ENCODE data around the gene TRPT1. TPM values are rescaled to one million over a fixed set of nuclear protein-coding genes. Genes with fewer than 3 reads are reported as not detected.

The TRPT1 gene
- total RNA-seq, 2 donors from 2014 or later = 45.6 to 60.4 TPM

GRCh38 chr11:64231546-64231945 is 5.6 kb upstream of the TRPT1 start:
- no peak overlapping the region for H3K27ac ChIP-seq (ENCODE audit: low read depth, low read length)

GRCh38 chr11:64230985-64231365 is 5.0 kb upstream of the TRPT1 start:
- H3K4me1 ChIP-seq (ENCODE audit: control insufficient read depth, insufficient read depth, low read length) = peaks cover 4% of the 10 kb centered on the region
- peak overlapping the region; percentile 81 for H3K27ac Mint-ChIP-seq
- H3K9ac ChIP-seq (ENCODE audit: extremely low read depth, low read length, poor library complexity, severe bottlenecking) = peak overlapping the region; percentile 49
- peaks cover 6% of the 10 kb centered on the region for H3K27me3 Mint-ChIP-seq (ENCODE audit: insufficient read depth)
- H3K36me3 ChIP-seq (ENCODE audit: control insufficient read depth, insufficient read depth, low read length) = no peaks in the 10 kb centered on the region
- H3K36me3 Mint-ChIP-seq (ENCODE audit: low read depth) = no peaks in the 10 kb centered on the region
- no peaks in the 10 kb centered on the region for H3K9me3 Mint-ChIP-seq
- no peak overlapping the region for H3K27ac ChIP-seq (ENCODE audit: low read depth, low read length)
- peak overlapping the region; percentile 72 for H3K4me3 Mint-ChIP-seq
- H3K9me3 ChIP-seq (ENCODE audit: control insufficient read depth, low read length) = no peaks in the 10 kb centered on the region
- no peaks in the 10 kb centered on the region for H3K27me3 ChIP-seq (ENCODE audit: control insufficient read depth, insufficient read depth, low read length, poor library complexity, severe bottlenecking)
- peak overlapping the region; percentile 85 for H3K4me3 ChIP-seq (ENCODE audit: low read length)
- peaks cover 13% of the 10 kb centered on the region for H3K4me1 Mint-ChIP-seq
- 8 to 17% methylated on average over 3 to 8 of the region's 8 CpGs for WGBS, 2 experiments (ENCODE audit: insufficient coverage in 1 of 2, insufficient read length in 1 of 2)
- no peak for TF ChIP-seq CTCF (conservative IDR thresholded peaks at IDR 0.05)
- no peak for DNase-seq

More at GRCh38 chr11:64231546-64231945, 5.6 kb upstream of the TRPT1 start:
- no peaks in the 10 kb centered on the region for H3K36me3 ChIP-seq (ENCODE audit: control insufficient read depth, insufficient read depth, low read length)
- peaks cover 4% of the 10 kb centered on the region for H3K4me1 ChIP-seq (ENCODE audit: control insufficient read depth, insufficient read depth, low read length)
- WGBS, 2 experiments (ENCODE audit: insufficient coverage in 1 of 2, insufficient read length in 1 of 2) = 92 to 94% methylated on average over 7 of the region's 7 CpGs
- H3K9me3 ChIP-seq (ENCODE audit: control insufficient read depth, low read length) = no peaks in the 10 kb centered on the region
- peaks cover 13% of the 10 kb centered on the region for H3K4me1 Mint-ChIP-seq
- DNase-seq = no peak
- no peaks in the 10 kb centered on the region for H3K27me3 ChIP-seq (ENCODE audit: control insufficient read depth, insufficient read depth, low read length, poor library complexity, severe bottlenecking)
- no peaks in the 10 kb centered on the region for H3K9me3 Mint-ChIP-seq
- no peak for TF ChIP-seq CTCF (conservative IDR thresholded peaks at IDR 0.05)
- peak overlapping the region; percentile 85 for H3K4me3 ChIP-seq (ENCODE audit: low read length)
- H3K4me3 Mint-ChIP-seq = peak overlapping the region; percentile 72
- H3K36me3 Mint-ChIP-seq (ENCODE audit: low read depth) = no peaks in the 10 kb centered on the region
- peaks cover 6% of the 10 kb centered on the region for H3K27me3 Mint-ChIP-seq (ENCODE audit: insufficient read depth)
- no peak overlapping the region for H3K9ac ChIP-seq (ENCODE audit: extremely low read depth, low read length, poor library complexity, severe bottlenecking)
- no peak overlapping the region for H3K27ac Mint-ChIP-seq

- no peak for TF ChIP-seq CTCF (conservative IDR thresholded peaks at IDR 0.05)
- Mint-ChIP-seq H3K27ac (peak within 1 kb of the TSS; percentile 81), H3K36me3 (ENCODE audit: low read depth) (no peaks in the 10 kb centered on the region), H3K4me3 (peak within 1 kb of the TSS; percentile 72), H3K9me3 (no peaks in the 10 kb centered on the region), H3K4me1 (peaks cover 13% of the 10 kb centered on the region), H3K27me3 (ENCODE audit: insufficient read depth) (peaks cover 6% of the 10 kb centered on the region)
- peak within 1 kb of the TSS; percentile 74 for H3K27ac ChIP-seq (ENCODE audit: low read depth, low read length)
- no peaks in the 10 kb centered on the region for H3K36me3 ChIP-seq (ENCODE audit: control insufficient read depth, insufficient read depth, low read length)
- no peaks in the 10 kb centered on the region for H3K27me3 ChIP-seq (ENCODE audit: control insufficient read depth, insufficient read depth, low read length, poor library complexity, severe bottlenecking)
- peaks cover 4% of the 10 kb centered on the region for H3K4me1 ChIP-seq (ENCODE audit: control insufficient read depth, insufficient read depth, low read length)
- peak within 1 kb of the TSS; percentile 49 for H3K9ac ChIP-seq (ENCODE audit: extremely low read depth, low read length, poor library complexity, severe bottlenecking)
- 0 to 1% methylated on average over 39 to 62 of the region's 62 CpGs for WGBS, 2 experiments (ENCODE audit: insufficient coverage in 1 of 2, insufficient read length in 1 of 2)
- no peaks in the 10 kb centered on the region for H3K9me3 ChIP-seq (ENCODE audit: control insufficient read depth, low read length)
- H3K4me3 ChIP-seq (ENCODE audit: low read length) = peak within 1 kb of the TSS; percentile 85
- DNase-seq = peak; percentile 98
These were observed 4.4 kb upstream of the TRPT1 start, which contains the start of gene DNAJC4 for GRCh38 chr11:64230171-64230984. TSS of gene DNAJC4 (plus strand) at chr11:64230548. CDS start at chr11:64230855, 307 bp downstream.
